Dermis blood vessel endothelial cell (primary cell): ENCODE data around the gene TPRA1. TPM values are rescaled to one million over a fixed set of nuclear protein-coding genes. Genes with fewer than 3 reads are reported as not detected.

Experiments
- DNase-seq: peaks from one replicate; pipeline ENCODE4 v3.0.0; 2010
- total RNA-seq: library from RNA; depleted of rRNA; stranded (reverse); fragments of >200 nt; gene quantifications from 2 replicates; pipeline ENCODE4 v1.2.3, GENCODE V29; 2014

The TPRA1 gene
- total RNA-seq, 1 donor from 2014 or later, result 48.3 TPM

- peak; percentile 30 for DNase-seq
Measured at GRCh38 chr3:127588806-127589577, 1.5 kb downstream of the TPRA1 start.

- DNase-seq, result no peak
Measured at GRCh38 chr3:127587876-127588275, 2.7 kb downstream of the TPRA1 start.

GRCh38 chr3:127585813-127586413 lies 4.6 kb downstream of the TPRA1 start:
- DNase-seq, result no peak

GRCh38 chr3:127585163-127585812 lies 5.2 kb downstream of the TPRA1 start:
- no peak for DNase-seq

GRCh38 chr3:127584734-127585133 lies 5.8 kb downstream of the TPRA1 start:
- DNase-seq, result no peak

- no peak for DNase-seq
Measured at GRCh38 chr3:127580327-127581060, 10.0 kb downstream of the TPRA1 start.

GRCh38 chr3:127578802-127579201 lies 11.7 kb downstream of the TPRA1 start:
- DNase-seq, result no peak

- DNase-seq, result no peak
Measured at GRCh38 chr3:127578168-127578567, 12.4 kb downstream of the TPRA1 start.

GRCh38 chr3:127577448-127577847 lies 13.1 kb downstream of the TPRA1 start:
- DNase-seq, result no peak

- DNase-seq, result peak; percentile 90
Measured at GRCh38 chr3:127574880-127575878, 15.4 kb downstream of the TPRA1 start.

- DNase-seq, result no peak
Measured at GRCh38 chr3:127573912-127574311, 16.6 kb downstream of the TPRA1 start.

GRCh38 chr3:127573401-127573800 lies 17.1 kb downstream of the TPRA1 start:
- no peak for DNase-seq

GRCh38 chr3:127572735-127573134 lies 17.8 kb downstream of the TPRA1 start:
- DNase-seq, result no peak

GRCh38 chr3:127572186-127572585 lies 18.3 kb downstream of the TPRA1 start:
- DNase-seq, result no peak

GRCh38 chr3:127570520-127570919 lies 20.0 kb downstream of the TPRA1 start:
- DNase-seq, result no peak

- no peak for DNase-seq
Measured at GRCh38 chr3:127569160-127569559, 21.4 kb downstream of the TPRA1 start.

- DNase-seq, result no peak
Measured at GRCh38 chr3:127568586-127568985, 21.9 kb downstream of the TPRA1 start.

GRCh38 chr3:127566833-127567232 lies 23.7 kb downstream of the TPRA1 start:
- no peak for DNase-seq

GRCh38 chr3:127565711-127566110 lies 24.8 kb downstream of the TPRA1 start:
- DNase-seq, result no peak

- no peak for DNase-seq
Measured at GRCh38 chr3:127560051-127560787, 30.3 kb downstream of the TPRA1 start.

- no peak for DNase-seq
Measured at GRCh38 chr3:127556565-127556964, 34.0 kb downstream of the TPRA1 start.
